NCI-H2196 (cell line): ENCODE results near the gene F2RL3.

Experiments
- DNase-seq: peaks from one replicate; lab custom pipeline; 2025; ENCODE audit not compliant: unreplicated experiment; lab: John Stamatoyannopoulos, UW

The F2RL3 gene

GRCh38 chr19:16888629-16889365 is at the start of gene F2RL3:
TSS of gene F2RL3 (plus strand) at chr19:16888999. CDS start at chr19:16889190, 191 bp downstream.
- DNase-seq = no peak

GRCh38 chr19:16841391-16841926 is 47.3 kb upstream of the F2RL3 start:
- DNase-seq = no peak

GRCh38 chr19:16846901-16847300 is 41.9 kb upstream of the F2RL3 start:
- no peak for DNase-seq

- DNase-seq = no peak
These were observed 41.4 kb upstream of the F2RL3 start for GRCh38 chr19:16847430-16847829.

GRCh38 chr19:16849168-16849567 is 39.6 kb upstream of the F2RL3 start:
- no peak for DNase-seq

GRCh38 chr19:16850133-16850532 is 38.7 kb upstream of the F2RL3 start:
- DNase-seq = no peak

GRCh38 chr19:16851031-16851712 is 37.6 kb upstream of the F2RL3 start:
- no peak for DNase-seq

GRCh38 chr19:16853066-16853465 is 35.7 kb upstream of the F2RL3 start:
- DNase-seq = no peak

- DNase-seq = no peak
These were observed 32.7 kb upstream of the F2RL3 start for GRCh38 chr19:16856091-16856490.

GRCh38 chr19:16859626-16860025 is 29.2 kb upstream of the F2RL3 start:
- no peak for DNase-seq

- DNase-seq = no peak
These were observed 28.7 kb upstream of the F2RL3 start for GRCh38 chr19:16860118-16860517.

GRCh38 chr19:16861011-16861410 is 27.8 kb upstream of the F2RL3 start:
- DNase-seq = no peak

- no peak for DNase-seq
These were observed 27.0 kb upstream of the F2RL3 start for GRCh38 chr19:16861834-16862233.

- no peak for DNase-seq
These were observed 25.9 kb upstream of the F2RL3 start for GRCh38 chr19:16862826-16863415.

- no peak for DNase-seq
These were observed 21.6 kb upstream of the F2RL3 start for GRCh38 chr19:16867211-16867610.

GRCh38 chr19:16868423-16869130 is 20.2 kb upstream of the F2RL3 start:
- no peak for DNase-seq

- DNase-seq = no peak
These were observed 19.3 kb upstream of the F2RL3 start for GRCh38 chr19:16869331-16869972.

GRCh38 chr19:16871871-16872270 is 16.9 kb upstream of the F2RL3 start:
- no peak for DNase-seq

GRCh38 chr19:16872728-16873127 is 16.1 kb upstream of the F2RL3 start:
- no peak for DNase-seq

- no peak for DNase-seq
These were observed 15.2 kb upstream of the F2RL3 start for GRCh38 chr19:16873594-16873993.
